PC-3 (cell line): Measurements from ENCODE around the gene PNLDC1. TPM values are rescaled to one million over a fixed set of nuclear protein-coding genes. Genes with fewer than 3 reads are reported as not detected.
A peak's percentile ranks its signal among the peaks of the same experiment; 100 is the strongest.
"Not testable (repeated sequence)": the region's sequence is repeated elsewhere in the genome, so short reads cannot be mapped to it uniquely, and the experiment has no call there.

Source experiments
- ATAC-seq: fragments of 200-7000 bp; cut with Tn5 transposase; 2 replicates; pipeline ENCODE4 v1.9.1; 2020; ENCODE audit warnings: mild to moderate bottlenecking, moderate library complexity
- BruUV-seq: library from RNA; stranded (reverse); fragments of 400-500 nt; replicated peaks from 2 replicates; lab custom pipeline; 2021; lab: Mats Ljungman, UMichigan
- CTCF ChIA-PET: fragments of 300-600 bp; sonication (Branson Sonifier 250); formaldehyde crosslinking; loops from one replicate; lab custom pipeline; 2022; ENCODE audit warnings: antibody characterized with exemption; lab: Charles Lee
- POLR2A ChIA-PET: fragments of 300-600 bp; sonication (Branson Sonifier 250); formaldehyde crosslinking; loops from one replicate; lab custom pipeline; 2022; ENCODE audit warnings: antibody characterized with exemption; ENCODE audit not compliant: unreplicated experiment; lab: Charles Lee
- DNase-seq: peaks from one replicate; pipeline ENCODE4 v3.0.0-alpha.2; 2015
- H2AFZ ChIP-seq: fragments of 300-600 bp; sonication (generic); 2 replicates; pipeline ENCODE4 v1.6.0; 2016; ENCODE audit warnings: antibody characterized with exemption, low read length
- H3F3A ChIP-seq: fragments of 300-600 bp; sonication (generic); one replicate; pipeline ENCODE4 v1.6.0; 2017; ENCODE audit warnings: antibody characterized with exemption, low read length, control low read depth, mild to moderate bottlenecking; ENCODE audit not compliant: unreplicated experiment
- H3K27ac ChIP-seq: fragments of 300-600 bp; sonication (generic); 2 replicates; pipeline ENCODE4 v1.5.1; 2016; ENCODE audit warnings: mild to moderate bottlenecking, low read length
- H3K27me3 ChIP-seq: fragments of 300-600 bp; sonication (generic); 2 replicates; pipeline ENCODE4 v1.6.1; 2016; ENCODE audit warnings: low read length, mixed read lengths
- H3K36me3 ChIP-seq: fragments of 300-600 bp; sonication (generic); 2 replicates; pipeline ENCODE4 v1.6.1; 2016; ENCODE audit warnings: low read depth, mixed run types, low read length, mixed read lengths
- H3K4me1 ChIP-seq: fragments of 300-600 bp; sonication (generic); 2 replicates; pipeline ENCODE4 v1.5.1; 2016; ENCODE audit warnings: low read length; ENCODE audit not compliant: insufficient read depth
- H3K4me2 ChIP-seq: fragments of 300-600 bp; sonication (generic); 2 replicates; pipeline ENCODE4 v1.6.0; 2016; ENCODE audit warnings: low read length
- H3K4me3 ChIP-seq: fragments of 300-600 bp; sonication (generic); 2 replicates; pipeline ENCODE4 v1.5.1; 2016; ENCODE audit warnings: mild to moderate bottlenecking, low read length, mixed read lengths
- H3K79me2 ChIP-seq: fragments of 300-600 bp; sonication (generic); 2 replicates; pipeline ENCODE4 v1.6.1; 2017; ENCODE audit warnings: low read length, mixed read lengths
- H3K9ac ChIP-seq: fragments of 300-600 bp; sonication (generic); 2 replicates; pipeline ENCODE4 v1.6.0; 2016; ENCODE audit warnings: mild to moderate bottlenecking, low read length
- H3K9me2 ChIP-seq: fragments of 300-600 bp; sonication (generic); replicated peaks from 2 replicates; pipeline ENCODE4 v1.6.1; 2016; ENCODE audit warnings: mixed run types, low read length, mixed read lengths
- H3K9me3 ChIP-seq: fragments of 300-600 bp; sonication (generic); 2 replicates; pipeline ENCODE4 v1.6.1; 2016; ENCODE audit warnings: low read length, mixed read lengths
- H4K20me1 ChIP-seq: fragments of 300-600 bp; sonication (generic); 2 replicates; pipeline ENCODE4 v1.6.1; 2016; ENCODE audit warnings: low read length, mixed read lengths
- EZH2 ChIP-seq: fragments of 300-600 bp; sonication (generic); IDR thresholded peaks from one replicate; pipeline ENCODE4 v1.6.1; 2017; ENCODE audit warnings: antibody characterized with exemption, mild to moderate bottlenecking, low read length; ENCODE audit not compliant: unreplicated experiment
- EZH2phosphoT487 ChIP-seq: fragments of 300-600 bp; sonication (generic); IDR thresholded peaks from 2 replicates; pipeline ENCODE4 v1.6.1; 2018; ENCODE audit warnings: mild to moderate bottlenecking, antibody characterized with exemption, low read length, borderline replicate concordance
- intact Hi-C: fragments of 100-400 bp; cut with micrococcal nuclease; formaldehyde crosslinking; loops from 2 replicates; pipeline ENCODE4 v1.9.0; 2023
- total RNA-seq: library from RNA; depleted of rRNA; stranded (reverse); fragments of >200 nt; gene quantifications from 2 replicates; pipeline ENCODE4 v1.2.3, GENCODE V29; 2014
- TF ChIP-seq, protein P1 (sequence below): fragments of 300-600 bp; sonication (generic); conservative IDR thresholded peaks from 2 replicates; pipeline ENCODE4 v1.5.1; 2017; ENCODE audit warnings: antibody characterized with exemption, low read depth, mild to moderate bottlenecking, low read length

PNLDC1 gene
- total RNA-seq, 1 experiment from 2014 or later: not detected

DNA sequence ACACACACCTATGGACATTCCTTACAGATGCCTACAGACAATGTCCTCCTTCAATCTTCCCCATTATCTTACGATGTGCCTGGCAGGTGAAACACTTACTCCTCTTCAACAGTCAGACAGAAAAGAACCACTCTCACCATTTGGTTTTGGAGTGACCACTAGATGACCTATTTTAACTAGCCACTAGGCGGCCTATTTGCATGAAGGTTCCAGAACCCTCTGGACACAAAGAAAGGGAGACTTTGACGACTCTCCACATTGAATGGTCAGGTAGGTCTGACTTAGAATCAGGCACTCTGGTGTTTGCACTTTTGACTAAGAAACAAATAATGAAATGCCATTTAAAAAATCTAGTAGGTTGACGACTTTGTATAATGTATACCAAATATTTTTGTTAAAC lies 42.0 kb downstream of the PNLDC1 start:
- ATAC-seq (peak; percentile 62), DNase-seq (peak; percentile 33)
- H2AFZ ChIP-seq: no peak overlapping the region
- no peak overlapping the region for H3K9ac ChIP-seq
- H3K4me1 ChIP-seq: no peaks in the 10 kb centered on the region
- POLR2A ChIA-PET: no interaction called here
- CTCF ChIA-PET: no interaction called here
- H3K4me3 ChIP-seq: no peak overlapping the region
- no peaks in the 10 kb centered on the region for H4K20me1 ChIP-seq
- intact Hi-C loops: no loop called here
- TF ChIP-seq, protein P1, sequence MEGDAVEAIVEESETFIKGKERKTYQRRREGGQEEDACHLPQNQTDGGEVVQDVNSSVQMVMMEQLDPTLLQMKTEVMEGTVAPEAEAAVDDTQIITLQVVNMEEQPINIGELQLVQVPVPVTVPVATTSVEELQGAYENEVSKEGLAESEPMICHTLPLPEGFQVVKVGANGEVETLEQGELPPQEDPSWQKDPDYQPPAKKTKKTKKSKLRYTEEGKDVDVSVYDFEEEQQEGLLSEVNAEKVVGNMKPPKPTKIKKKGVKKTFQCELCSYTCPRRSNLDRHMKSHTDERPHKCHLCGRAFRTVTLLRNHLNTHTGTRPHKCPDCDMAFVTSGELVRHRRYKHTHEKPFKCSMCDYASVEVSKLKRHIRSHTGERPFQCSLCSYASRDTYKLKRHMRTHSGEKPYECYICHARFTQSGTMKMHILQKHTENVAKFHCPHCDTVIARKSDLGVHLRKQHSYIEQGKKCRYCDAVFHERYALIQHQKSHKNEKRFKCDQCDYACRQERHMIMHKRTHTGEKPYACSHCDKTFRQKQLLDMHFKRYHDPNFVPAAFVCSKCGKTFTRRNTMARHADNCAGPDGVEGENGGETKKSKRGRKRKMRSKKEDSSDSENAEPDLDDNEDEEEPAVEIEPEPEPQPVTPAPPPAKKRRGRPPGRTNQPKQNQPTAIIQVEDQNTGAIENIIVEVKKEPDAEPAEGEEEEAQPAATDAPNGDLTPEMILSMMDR: peak; percentile 56
- no peak for TF ChIP-seq EZH2
- H3K36me3 ChIP-seq: no peaks in the 10 kb centered on the region
- H3F3A ChIP-seq: no peaks in the 10 kb centered on the region
- BruUV-seq: no TSS peak
- no peak overlapping the region for H3K27ac ChIP-seq
- H3K9me2 ChIP-seq: no peaks in the 10 kb centered on the region
- no peaks in the 10 kb centered on the region for H3K79me2 ChIP-seq
- H3K27me3 ChIP-seq: no peaks in the 10 kb centered on the region
- H3K4me2 ChIP-seq: no peak overlapping the region
- H3K9me3 ChIP-seq: no peaks in the 10 kb centered on the region

DNA sequence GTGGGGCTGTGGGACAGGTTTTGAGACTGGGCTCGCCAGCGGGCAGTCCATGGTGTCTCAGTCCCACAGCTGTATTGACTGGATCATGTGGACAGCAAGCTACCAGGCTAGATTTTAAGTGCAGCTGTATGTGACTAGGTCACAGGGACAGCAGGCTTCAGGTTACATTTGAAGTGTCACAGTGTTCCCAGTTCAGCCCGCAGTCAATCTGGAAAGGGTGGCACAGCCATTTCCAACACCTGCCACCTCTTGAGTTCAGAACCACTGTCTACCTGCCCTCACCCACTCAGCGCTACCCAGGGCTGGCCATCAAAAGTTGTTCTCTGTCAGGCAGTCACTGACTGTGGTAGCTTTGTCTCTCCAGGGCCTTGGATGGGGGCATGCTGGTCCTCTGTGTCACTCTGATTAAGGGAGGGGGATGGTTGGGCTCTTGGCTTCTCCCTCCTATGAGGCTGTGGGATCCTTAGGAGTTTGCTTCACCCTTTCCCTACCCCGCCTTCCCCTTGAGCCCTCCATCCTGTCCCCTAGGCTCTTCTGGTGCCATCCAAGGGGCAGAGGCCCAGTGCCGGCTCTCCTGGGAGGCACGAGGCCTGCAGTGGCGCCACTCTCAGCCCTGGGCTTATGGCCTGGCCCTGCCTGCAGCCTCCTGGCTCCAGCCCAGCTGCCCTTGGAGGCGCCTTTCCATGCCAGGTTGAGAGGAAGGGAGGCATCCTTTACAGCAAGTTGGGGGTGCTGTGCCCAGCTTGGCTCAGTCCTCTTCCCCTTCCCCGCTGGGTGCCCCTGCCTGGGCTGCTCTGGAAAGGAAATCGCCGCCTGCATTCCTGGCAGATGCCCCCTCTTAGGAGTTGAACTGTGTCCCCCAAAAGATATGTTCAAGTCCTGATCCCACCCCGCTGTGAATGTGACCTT lies 44.9 kb downstream of the PNLDC1 start:
- Histone ChIP-seq H3K9ac (no peak overlapping the region), H4K20me1 (no peaks in the 10 kb centered on the region), H2AFZ (no peak overlapping the region), H3K4me2 (no peak overlapping the region), H3K36me3 (no peaks in the 10 kb centered on the region), H3K4me1 (no peaks in the 10 kb centered on the region), H3K9me3 (no peaks in the 10 kb centered on the region), H3K27ac (no peak overlapping the region), H3K4me3 (no peak overlapping the region), H3K27me3 (no peaks in the 10 kb centered on the region), H3K79me2 (no peaks in the 10 kb centered on the region), H3K9me2 (no peaks in the 10 kb centered on the region), H3F3A (no peaks in the 10 kb centered on the region)
- ChIA-PET CTCF (no interaction called here), POLR2A (no interaction called here)
- TF ChIP-seq EZH2phosphoT487 (no peak), EZH2 (no peak)
- TF ChIP-seq, protein P1: no peak
- DNase-seq (no peak), ATAC-seq (no peak)
- no TSS peak for BruUV-seq
- intact Hi-C loops: no loop called here

DNA sequence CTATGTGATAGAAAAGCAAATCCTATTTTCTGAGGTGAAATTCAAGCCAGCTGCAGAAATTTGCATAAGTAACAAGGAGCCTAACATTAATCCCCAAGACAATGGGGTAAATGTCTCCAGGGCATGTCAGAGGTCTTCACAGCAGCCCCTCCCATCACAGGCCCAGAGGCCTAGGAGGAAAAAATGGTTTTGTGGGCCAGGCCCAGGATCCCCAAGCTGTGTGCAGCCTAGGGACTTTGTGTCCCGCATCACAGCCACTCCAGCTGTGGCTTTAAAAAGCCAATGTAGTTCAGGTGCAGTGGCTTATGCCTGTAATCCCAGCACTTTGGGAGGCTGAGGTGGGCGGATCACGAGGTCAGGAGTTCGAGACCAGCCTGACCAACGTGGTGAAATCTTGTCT lies 48.5 kb downstream of the PNLDC1 start:
- H2AFZ ChIP-seq, H3K27me3 ChIP-seq, POLR2A ChIA-PET, H3K9me2 ChIP-seq, CTCF ChIA-PET, DNase-seq, H3K27ac ChIP-seq, H3K79me2 ChIP-seq, intact Hi-C loops, H3K4me2 ChIP-seq, H3K9ac ChIP-seq, BruUV-seq, H3K4me1 ChIP-seq, ATAC-seq, H3F3A ChIP-seq, H3K9me3 ChIP-seq, H4K20me1 ChIP-seq, H3K36me3 ChIP-seq, H3K4me3 ChIP-seq: not testable (repeated sequence)

DNA sequence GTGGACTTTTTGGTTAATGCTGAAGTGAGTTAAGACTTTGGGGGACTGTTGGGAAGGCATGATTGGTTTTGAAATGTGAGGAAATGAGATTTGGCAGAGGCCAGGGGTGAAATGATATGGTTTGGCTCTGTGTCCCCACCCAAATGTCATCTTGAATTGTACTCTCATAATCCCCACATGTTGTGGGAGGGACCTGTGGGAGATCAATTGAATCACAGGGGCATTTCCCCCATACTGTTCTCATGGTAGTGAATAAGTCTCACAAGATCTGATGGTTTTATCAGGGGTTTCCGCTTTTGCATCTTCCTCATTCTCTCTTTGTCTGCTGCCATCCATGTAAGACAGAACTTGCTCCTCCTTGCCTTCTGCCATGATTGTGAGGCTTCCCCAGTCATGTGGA lies 49.8 kb downstream of the PNLDC1 start:
- POLR2A ChIA-PET: not testable (repeated sequence)

More for the DNA sequence above, 49.8 kb downstream of the PNLDC1 start:
- H3F3A ChIP-seq, H3K4me3 ChIP-seq, H2AFZ ChIP-seq, CTCF ChIA-PET, DNase-seq, H3K4me1 ChIP-seq, H3K79me2 ChIP-seq, H3K9ac ChIP-seq, H3K27me3 ChIP-seq, ATAC-seq, intact Hi-C loops, H3K9me3 ChIP-seq, H3K4me2 ChIP-seq, BruUV-seq, H3K27ac ChIP-seq, H3K9me2 ChIP-seq, H3K36me3 ChIP-seq, H4K20me1 ChIP-seq: not testable (repeated sequence)
